Endothelial cell of umbilical vein (primary cell): Measurements from ENCODE around the gene CENPP. TPM values are rescaled to one million over a fixed set of nuclear protein-coding genes. Genes with fewer than 3 reads are reported as not detected.

ENCODE experiments used
- BruUV-seq: library from RNA; stranded (reverse); fragments of 400-500 nt; replicated peaks from 2 replicates; lab custom pipeline; 2021; lab: Mats Ljungman, UMichigan
- CTCF ChIA-PET: fragments of 300-600, 350-600 bp; sonication (Branson Sonifier 250); formaldehyde crosslinking; loops from one replicate; lab custom pipeline; 2021; ENCODE audit warnings: antibody characterized with exemption, inconsistent platforms; lab: Charles Lee
- POLR2A ChIA-PET: fragments of 300-600, 350-600 bp; sonication (Branson Sonifier 250); formaldehyde crosslinking; loops from one replicate; lab custom pipeline; 2021; ENCODE audit warnings: antibody characterized with exemption, inconsistent platforms; lab: Charles Lee
- DNase-seq: peaks from one replicate; pipeline ENCODE4 v3.0.0-alpha.2; 2011; ENCODE audit warnings: low read depth, low spot score
- FAIRE-seq: peaks from 2 replicates; lab custom pipeline; 2011; peaks lifted over from hg19 to GRCh38; lab: Jason Lieb, UNC
- H2AFZ ChIP-seq: 2 replicates; pipeline ENCODE4 v1.6.0; 2012; ENCODE audit warnings: low read depth, low read length, control low read depth, inconsistent platforms
- H3K27ac ChIP-seq: 2 replicates; pipeline ENCODE4 v1.5.1; 2011; ENCODE audit warnings: low read depth, mild to moderate bottlenecking, control low read depth, low read length, moderate library complexity; ENCODE audit not compliant: insufficient read depth
- H3K27me3 ChIP-seq, 2 experiments: 2 replicates each; pipeline versions ENCODE4 v1.6.0 to v1.6.1; 2011; ENCODE audit warnings: low read length in 2 of 2, mixed read lengths in 1 of 2; ENCODE audit not compliant: control insufficient read depth in 2 of 2, insufficient read depth in 2 of 2
- H3K36me3 ChIP-seq, 2 experiments: 2 replicates in 1 of 2; 3 replicates in 1 of 2; pipeline ENCODE4 v1.5.1; 2011; ENCODE audit warnings: low read length in 2 of 2, mild to moderate bottlenecking in 1 of 2, moderate library complexity in 1 of 2; ENCODE audit not compliant: control insufficient read depth in 2 of 2, insufficient read depth in 2 of 2; ENCODE audit errors: extremely low read depth in 1 of 2
- H3K4me1 ChIP-seq: 3 replicates; pipeline ENCODE4 v1.5.1; 2011; ENCODE audit warnings: mild to moderate bottlenecking, low read length; ENCODE audit not compliant: control insufficient read depth, insufficient read depth; ENCODE audit errors: extremely low read depth
- H3K4me2 ChIP-seq: 2 replicates; pipeline ENCODE4 v1.6.1; 2011; ENCODE audit warnings: low read length, control low read depth, mixed read lengths; ENCODE audit not compliant: insufficient read depth
- H3K4me3 ChIP-seq, 3 experiments: fragments of 200-600 bp in 1 of 3; sonication (generic), shearing (Covaris generic) in 1 of 3; replicated peaks in 1 of 3; 2 replicates each; pipeline ENCODE4 v1.5.1; 2011 to 2016; ENCODE audit warnings: control low read depth in 3 of 3, low read length in 3 of 3, mild to moderate bottlenecking in 2 of 3, inconsistent platforms in 1 of 3, low read depth in 1 of 3, moderate library complexity in 1 of 3; ENCODE audit not compliant: insufficient read depth in 1 of 3
- H3K79me2 ChIP-seq: 2 replicates; pipeline ENCODE4 v1.6.0; 2012; ENCODE audit warnings: low read length, inconsistent platforms; ENCODE audit not compliant: control insufficient read depth, insufficient read depth
- H3K9ac ChIP-seq: replicated peaks from 2 replicates; pipeline ENCODE3; 2011; ENCODE audit warnings: low read length, control low read depth; ENCODE audit not compliant: insufficient read depth; ENCODE audit errors: extremely low read depth
- H3K9me1 ChIP-seq: replicated peaks from 3 replicates; pipeline ENCODE4 v1.6.0; 2011; ENCODE audit warnings: mild to moderate bottlenecking, low read length; ENCODE audit not compliant: control insufficient read depth, insufficient read depth; ENCODE audit errors: extremely low read depth
- H3K9me3 ChIP-seq: replicated peaks from 2 replicates; pipeline ENCODE4 v1.5.1; 2012; ENCODE audit warnings: low read length, inconsistent platforms; ENCODE audit not compliant: control insufficient read depth, insufficient read depth
- H4K20me1 ChIP-seq: replicated peaks from 2 replicates; pipeline ENCODE3; 2011; ENCODE audit warnings: mild to moderate bottlenecking, low read length; ENCODE audit not compliant: control insufficient read depth, insufficient read depth; ENCODE audit errors: extremely low read depth
- CTCF ChIP-seq, 2 donors: IDR thresholded peaks; 1 replicate in 1 of 2; 2 replicates in 1 of 2; pipeline ENCODE4 v1.5.1; 2011; ENCODE audit warnings: low read length in 2 of 2, mild to moderate bottlenecking in 2 of 2, moderate library complexity in 2 of 2, control low read depth in 1 of 2, inconsistent platforms in 1 of 2, low read depth in 1 of 2; ENCODE audit not compliant: insufficient read depth in 1 of 2; ENCODE audit errors: extremely low read depth in 1 of 2
- EZH2 ChIP-seq: IDR thresholded peaks from 2 replicates; pipeline ENCODE4 v1.6.1; 2012; ENCODE audit warnings: borderline replicate concordance, low read depth, mild to moderate bottlenecking, moderate library complexity, low read length, inconsistent platforms; ENCODE audit not compliant: severe bottlenecking
- FOS ChIP-seq: IDR thresholded peaks from 2 replicates; pipeline ENCODE4 v1.6.1; 2011; ENCODE audit warnings: mild to moderate bottlenecking, low read length, moderate library complexity, borderline replicate concordance; ENCODE audit not compliant: insufficient read depth
- GATA2 ChIP-seq: IDR thresholded peaks from 2 replicates; pipeline ENCODE4 v1.7.0; 2011; ENCODE audit warnings: low read depth, mild to moderate bottlenecking, moderate library complexity, mixed read lengths, low read length; ENCODE audit not compliant: insufficient read length, insufficient read depth
- JUN ChIP-seq: IDR thresholded peaks from 2 replicates; pipeline ENCODE4 v1.6.1; 2011; ENCODE audit warnings: borderline replicate concordance, low read depth; ENCODE audit not compliant: insufficient read length, insufficient read depth
- MAX ChIP-seq: IDR thresholded peaks from 2 replicates; pipeline ENCODE4 v1.6.1; 2011; ENCODE audit not compliant: insufficient read depth, insufficient read length
- MYC ChIP-seq: IDR thresholded peaks from one replicate; pipeline ENCODE4 v1.6.1; 2011; ENCODE audit warnings: mild to moderate bottlenecking, low read depth, low read length
- POLR2A ChIP-seq: IDR thresholded peaks from 2 replicates; pipeline ENCODE4 v1.6.1; 2012; ENCODE audit warnings: low read depth, mild to moderate bottlenecking, control low read depth, low read length
- POLR2AphosphoS5 ChIP-seq: IDR thresholded peaks from 2 replicates; pipeline ENCODE4 v1.6.1; 2012; ENCODE audit warnings: low read depth, mild to moderate bottlenecking, control low read depth, low read length, moderate library complexity; ENCODE audit not compliant: insufficient read depth
- dilution Hi-C: fragments of 300-500 bp; cut with MboI; formaldehyde crosslinking; loops from one replicate; pipeline ENCODE4 v1.15.0; 2019; ENCODE audit warnings: low sequenced_read_pairs; ENCODE audit not compliant: extremely low pct_ligation_motif_present
- intact Hi-C: fragments of 100-400 bp; cut with micrococcal nuclease; formaldehyde crosslinking; loops from one replicate; pipeline ENCODE4 v1.10.0; 2022
- polyA plus RNA-seq, 4 experiments: library from polyadenylated mRNA; depleted of rRNA in 3 of 4; stranded (reverse) in 3 of 4; unstranded in 1 of 4; fragments of >200 nt; gene quantifications; 2 replicates each; pipeline versions ENCODE4 v1.2.1 to v1.2.3, GENCODE V29; 2011 to 2012; ENCODE audit warnings: missing spikeins in 1 of 4
- total RNA-seq: library from RNA; stranded (reverse); gene quantifications from 2 replicates; pipeline ENCODE4 v1.2.3, GENCODE V29; 2021

CENPP gene
- total and polyA plus RNA-seq, 2 donors (not counting 3 experiments of a cell fraction or from before 2014, with no cell fraction given): 1.2 to 12.0 TPM

GRCh38 chr9:92550765-92551164 lies 225.0 kb downstream of the CENPP start:
- Histone ChIP-seq H4K20me1 (no peaks in the 10 kb centered on the region), H3K4me1 (no peaks in the 10 kb centered on the region), H2AFZ (no peak overlapping the region), H3K4me3 (no peak overlapping the region), H3K9me3 (no peaks in the 10 kb centered on the region), H3K9ac (no peak overlapping the region), H3K27ac (no peak overlapping the region), H3K9me1 (no peaks in the 10 kb centered on the region), H3K27me3 (no peaks in the 10 kb centered on the region), H3K36me3 (no peaks in the 10 kb centered on the region), H3K4me2 (no peak overlapping the region), H3K79me2 (no peaks in the 10 kb centered on the region)
- no peak for DNase-seq
- POLR2A ChIA-PET: no interaction called here
- CTCF ChIA-PET: no interaction called here
- dilution Hi-C loops: no loop called here
- no peak for TF ChIP-seq JUN
- TF ChIP-seq GATA2: no peak
- TF ChIP-seq CTCF (IDR thresholded peaks at IDR 0.05; ENCODE audit: extremely low read depth in 1 of 2, insufficient read depth in 1 of 2, low read depth in 1 of 2, low read length in 2 of 2): no peak
- no peak for TF ChIP-seq MAX
- no peak for TF ChIP-seq POLR2A
- TF ChIP-seq MYC: no peak
- no peak for TF ChIP-seq POLR2AphosphoS5
- no peak for TF ChIP-seq EZH2
- TF ChIP-seq FOS: no peak
- FAIRE-seq: no peak
- intact Hi-C loops: no loop called here
- no TSS peak for BruUV-seq
